ENCODE results near the gene TWSG1.
A peak's percentile ranks its signal among the peaks of the same experiment; 100 is the strongest.
"Not testable (repeated sequence)": the region's sequence is repeated elsewhere in the genome, so short reads cannot be mapped to it uniquely, and the experiment has no call there.

Gene TWSG1

GRCh38 chr18:9336827-9337226, 2.3 kb downstream of the TWSG1 start:
- DNase-seq = no peak

- DNase-seq = peak; percentile 57
Observed at GRCh38 chr18:9337873-9338272, 3.3 kb downstream of the TWSG1 start.

GRCh38 chr18:9340472-9340871, 5.9 kb downstream of the TWSG1 start:
- DNase-seq = no peak

GRCh38 chr18:9343577-9343976, 9.0 kb downstream of the TWSG1 start:
- no peak for DNase-seq

GRCh38 chr18:9346775-9347174, 12.2 kb downstream of the TWSG1 start:
- DNase-seq = no peak

- no peak for DNase-seq
Observed at GRCh38 chr18:9348079-9348671, 13.6 kb downstream of the TWSG1 start.

- DNase-seq = no peak
Observed at GRCh38 chr18:9348766-9349165, 14.2 kb downstream of the TWSG1 start.

GRCh38 chr18:9353596-9353995, 19.0 kb downstream of the TWSG1 start:
- no peak for DNase-seq

- no peak for DNase-seq
Observed at GRCh38 chr18:9354256-9354655, 19.7 kb downstream of the TWSG1 start.

- DNase-seq = no peak
Observed at GRCh38 chr18:9356976-9357375, 22.4 kb downstream of the TWSG1 start.

GRCh38 chr18:9359796-9360195, 25.2 kb downstream of the TWSG1 start:
- DNase-seq = no peak

GRCh38 chr18:9361191-9361590, 26.6 kb downstream of the TWSG1 start:
- no peak for DNase-seq

GRCh38 chr18:9362869-9363268, 28.3 kb downstream of the TWSG1 start:
- no peak for DNase-seq

- DNase-seq = no peak
Observed at GRCh38 chr18:9364242-9364641, 29.7 kb downstream of the TWSG1 start.

- DNase-seq = no peak
Observed at GRCh38 chr18:9365406-9365805, 30.8 kb downstream of the TWSG1 start.

- no peak for DNase-seq
Observed at GRCh38 chr18:9366126-9366714, 31.6 kb downstream of the TWSG1 start.

GRCh38 chr18:9373254-9373653, 38.7 kb downstream of the TWSG1 start:
- not testable (repeated sequence) for DNase-seq

GRCh38 chr18:9379118-9379517, 44.5 kb downstream of the TWSG1 start:
- no peak for DNase-seq

GRCh38 chr18:9380101-9380500, 45.5 kb downstream of the TWSG1 start:
- no peak for DNase-seq

- peak; percentile 65 for DNase-seq
Observed at GRCh38 chr18:9380621-9381395, 46.2 kb downstream of the TWSG1 start.

GRCh38 chr18:9386879-9387278, 52.3 kb downstream of the TWSG1 start:
- DNase-seq = no peak

- peak; percentile 22 for DNase-seq
Observed at GRCh38 chr18:9387891-9388290, 53.3 kb downstream of the TWSG1 start.

GRCh38 chr18:9389706-9390105, 55.1 kb downstream of the TWSG1 start:
- no peak for DNase-seq

GRCh38 chr18:9392726-9393125, 58.2 kb downstream of the TWSG1 start:
- peak; percentile 24 for DNase-seq
